Germinal center (tissue), 1 donor: ENCODE data around the gene FAM47E.

Experiments
- DNase-seq: peaks from one replicate; pipeline ENCODE4 v3.0.0; 2012; ENCODE audit warnings: mixed read lengths, low spot score

The FAM47E gene

GRCh38 chr4:76251441-76252270, at the start of gene FAM47E:
TSS of gene FAM47E (plus strand) at chr4:76251721. CDS start at chr4:76251747, 26 bp downstream.
- peak; percentile 18 for DNase-seq

GRCh38 chr4:76203541-76203940, 48.0 kb upstream of the FAM47E start:
- no peak for DNase-seq

- no peak for DNase-seq
Measured at GRCh38 chr4:76204936-76205335, 46.6 kb upstream of the FAM47E start.

GRCh38 chr4:76205476-76205875, 46.0 kb upstream of the FAM47E start:
- DNase-seq = no peak

- no peak for DNase-seq
Measured at GRCh38 chr4:76206222-76206942, 45.1 kb upstream of the FAM47E start.

- DNase-seq = no peak
Measured at GRCh38 chr4:76207549-76207948, 44.0 kb upstream of the FAM47E start.

GRCh38 chr4:76208005-76208765, 43.3 kb upstream of the FAM47E start:
- no peak for DNase-seq

GRCh38 chr4:76209881-76210280, 41.6 kb upstream of the FAM47E start:
- no peak for DNase-seq

GRCh38 chr4:76210452-76210851, 41.1 kb upstream of the FAM47E start:
- no peak for DNase-seq

- no peak for DNase-seq
Measured at GRCh38 chr4:76211769-76212708, 39.5 kb upstream of the FAM47E start.

- DNase-seq = no peak
Measured at GRCh38 chr4:76212851-76213414, 38.6 kb upstream of the FAM47E start.

- DNase-seq = peak; percentile 85
Measured at GRCh38 chr4:76213415-76214176, 37.9 kb upstream of the FAM47E start, which contains the start of gene SCARB2. TSS of gene SCARB2 (minus strand) at chr4:76213824. CDS start at chr4:76213543, 281 bp downstream.

GRCh38 chr4:76214177-76214675, 37.3 kb upstream of the FAM47E start:
- no peak for DNase-seq

- DNase-seq = no peak
Measured at GRCh38 chr4:76215077-76215476, 36.4 kb upstream of the FAM47E start.

- no peak for DNase-seq
Measured at GRCh38 chr4:76216524-76216923, 35.0 kb upstream of the FAM47E start.

GRCh38 chr4:76216975-76217814, 34.3 kb upstream of the FAM47E start:
- no peak for DNase-seq

- DNase-seq = no peak
Measured at GRCh38 chr4:76219299-76220055, 32.0 kb upstream of the FAM47E start.

GRCh38 chr4:76224171-76224570, 27.4 kb upstream of the FAM47E start:
- no peak for DNase-seq
